ENCODE measurements around the gene CDKN1A. TPM values are rescaled to one million over a fixed set of nuclear protein-coding genes. Genes with fewer than 3 reads are reported as not detected.

CDKN1A gene
- total RNA-seq, 4 donors from 2014 or later, result 8.8 to 119 (median 75.8) TPM

- Histone ChIP-seq H3K27ac (no peak overlapping the region), H3K4me3 (no peak overlapping the region), H3K27me3 (no peaks in the 10 kb centered on the region), H3K9me3 (no peaks in the 10 kb centered on the region), H3K36me3 (no peaks in the 10 kb centered on the region), H3K4me1 (no peaks in the 10 kb centered on the region)
- TF ChIP-seq CTCF (IDR thresholded peaks at IDR 0.05) (no peak), POLR2A (IDR thresholded peaks at IDR 0.05) (no peak)
- no peak for DNase-seq
- intact Hi-C loops (cut with DNase I; ENCODE audit: low total_unique reads), result no loop called here
These were observed 50.6 kb downstream of the CDKN1A start for GRCh38 chr6:36729161-36729524.

GRCh38 chr6:36730424-36731380, 52.2 kb downstream of the CDKN1A start:
- TF ChIP-seq POLR2A (IDR thresholded peaks at IDR 0.05), result no peak
- no peak for TF ChIP-seq CTCF (IDR thresholded peaks at IDR 0.05)
- H3K36me3 ChIP-seq, result no peaks in the 10 kb centered on the region
- no peak for DNase-seq

GRCh38 chr6:36731622-36732310, 53.3 kb downstream of the CDKN1A start:
- H3K27me3 ChIP-seq, result no peaks in the 10 kb centered on the region
- no peak for DNase-seq
- no peak overlapping the region for H3K27ac ChIP-seq
- no peak overlapping the region for H3K4me3 ChIP-seq
- TF ChIP-seq POLR2A (IDR thresholded peaks at IDR 0.05) (no peak), CTCF (IDR thresholded peaks at IDR 0.05) (no peak)
- H3K9me3 ChIP-seq, result no peaks in the 10 kb centered on the region
- intact Hi-C loops (cut with DNase I; ENCODE audit: low total_unique reads), result no loop called here
- no peaks in the 10 kb centered on the region for H3K4me1 ChIP-seq
- H3K36me3 ChIP-seq, result no peaks in the 10 kb centered on the region

More at GRCh38 chr6:36730424-36731380, 52.2 kb downstream of the CDKN1A start:
- Histone ChIP-seq H3K4me1 (no peaks in the 10 kb centered on the region), H3K4me3 (no peak overlapping the region), H3K9me3 (no peaks in the 10 kb centered on the region), H3K27ac (no peak overlapping the region), H3K27me3 (no peaks in the 10 kb centered on the region)
- intact Hi-C loops (cut with DNase I; ENCODE audit: low total_unique reads), result no loop called here

GRCh38 chr6:36733300-36733699, 54.8 kb downstream of the CDKN1A start:
- TF ChIP-seq CTCF (IDR thresholded peaks at IDR 0.05), result no peak
- TF ChIP-seq POLR2A (IDR thresholded peaks at IDR 0.05), result no peak
- Histone ChIP-seq H3K36me3 (no peaks in the 10 kb centered on the region), H3K27ac (no peak overlapping the region), H3K4me3 (no peak overlapping the region), H3K9me3 (no peaks in the 10 kb centered on the region), H3K4me1 (no peaks in the 10 kb centered on the region), H3K27me3 (no peaks in the 10 kb centered on the region)
- intact Hi-C loops (cut with DNase I; ENCODE audit: low total_unique reads), result no loop called here
- no peak for DNase-seq

Measured in uterus (tissue), 4 donors.